KG1 (cell line): ENCODE results near the gene CLPTM1L.

Experiments
- DNase-seq: peaks from one replicate; lab custom pipeline; 2025; lab: John Stamatoyannopoulos, UW

CLPTM1L gene

GRCh38 chr5:1315018-1315708, 29.7 kb downstream of the CLPTM1L start:
- DNase-seq, result no peak

- no peak for DNase-seq
These were observed 30.3 kb downstream of the CLPTM1L start for GRCh38 chr5:1314564-1314982.

GRCh38 chr5:1312993-1313833, 31.7 kb downstream of the CLPTM1L start:
- DNase-seq, result peak; percentile 95

- DNase-seq, result no peak
These were observed 32.7 kb downstream of the CLPTM1L start for GRCh38 chr5:1312206-1312605.

GRCh38 chr5:1311439-1312055, 33.4 kb downstream of the CLPTM1L start:
- DNase-seq, result no peak

GRCh38 chr5:1310118-1310517, 34.8 kb downstream of the CLPTM1L start:
- DNase-seq, result no peak

GRCh38 chr5:1304033-1304432, 40.9 kb downstream of the CLPTM1L start:
- DNase-seq, result no peak

- no peak for DNase-seq
These were observed 42.6 kb downstream of the CLPTM1L start for GRCh38 chr5:1302258-1302657.

GRCh38 chr5:1300581-1301083, 44.3 kb downstream of the CLPTM1L start:
- DNase-seq, result no peak

GRCh38 chr5:1299961-1300360, 44.9 kb downstream of the CLPTM1L start:
- DNase-seq, result no peak

GRCh38 chr5:1299511-1299850, 45.4 kb downstream of the CLPTM1L start:
- DNase-seq, result no peak

GRCh38 chr5:1298723-1299510, 46.0 kb downstream of the CLPTM1L start:
- DNase-seq, result no peak

GRCh38 chr5:1298067-1298551, 46.8 kb downstream of the CLPTM1L start:
- DNase-seq, result no peak

GRCh38 chr5:1297243-1297642, 47.7 kb downstream of the CLPTM1L start:
- DNase-seq, result no peak

- no peak for DNase-seq
These were observed 49.3 kb downstream of the CLPTM1L start for GRCh38 chr5:1295650-1296037.

- DNase-seq, result no peak
These were observed 49.9 kb downstream of the CLPTM1L start, which contains the start of gene TERT for GRCh38 chr5:1294835-1295649. Gene TERT (minus strand): TSS chr5:1295068. CDS start chr5:1294989, 79 bp downstream.

GRCh38 chr5:1294206-1294834, 50.6 kb downstream of the CLPTM1L start:
- DNase-seq, result no peak

GRCh38 chr5:1293416-1294205, 51.3 kb downstream of the CLPTM1L start:
- DNase-seq, result no peak

GRCh38 chr5:1292846-1293415, 52.0 kb downstream of the CLPTM1L start:
- DNase-seq, result no peak
